Measurements from ENCODE around the gene RAB20.
A peak's percentile ranks its signal among the peaks of the same experiment; 100 is the strongest.

The RAB20 gene

GRCh38 chr13:110531671-110532083, 29.8 kb downstream of the RAB20 start:
- Mint-ChIP-seq H3K4me1 (peaks cover 6% of the 10 kb centered on the region), H3K36me3 (no peaks in the 10 kb centered on the region), H3K27me3 (no peaks in the 10 kb centered on the region), H3K9me3 (no peaks in the 10 kb centered on the region), H3K4me3 (no peak overlapping the region), H3K27ac (no peak overlapping the region)
- ATAC-seq, result no peak

DNA sequence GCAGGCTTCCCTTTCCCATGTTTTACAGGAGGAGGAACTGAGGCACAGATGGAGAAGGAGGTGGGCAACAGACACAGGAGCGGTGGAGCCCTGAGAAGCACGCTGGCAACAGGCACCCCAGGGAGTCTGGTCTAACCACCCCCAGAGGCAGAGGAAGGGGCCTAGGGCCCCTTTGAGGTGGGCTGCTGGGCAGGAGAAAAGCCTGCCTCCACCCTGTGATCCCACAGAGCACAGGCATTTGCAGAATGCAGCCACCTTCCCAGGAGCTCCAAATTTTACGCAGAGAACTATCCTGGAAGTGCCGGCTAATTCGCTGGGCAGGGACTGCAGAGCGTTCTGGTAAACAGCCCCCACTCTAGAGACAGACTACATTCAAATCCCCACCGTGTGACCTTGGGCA, 30.4 kb downstream of the RAB20 start:
- H3K27ac Mint-ChIP-seq, result no peak overlapping the region
- H3K9me3 Mint-ChIP-seq, result no peaks in the 10 kb centered on the region
- no peak overlapping the region for H3K4me3 Mint-ChIP-seq
- ATAC-seq, result no peak
- no peaks in the 10 kb centered on the region for H3K36me3 Mint-ChIP-seq
- peaks cover 3% of the 10 kb centered on the region for H3K4me1 Mint-ChIP-seq
- no peaks in the 10 kb centered on the region for H3K27me3 Mint-ChIP-seq

DNA sequence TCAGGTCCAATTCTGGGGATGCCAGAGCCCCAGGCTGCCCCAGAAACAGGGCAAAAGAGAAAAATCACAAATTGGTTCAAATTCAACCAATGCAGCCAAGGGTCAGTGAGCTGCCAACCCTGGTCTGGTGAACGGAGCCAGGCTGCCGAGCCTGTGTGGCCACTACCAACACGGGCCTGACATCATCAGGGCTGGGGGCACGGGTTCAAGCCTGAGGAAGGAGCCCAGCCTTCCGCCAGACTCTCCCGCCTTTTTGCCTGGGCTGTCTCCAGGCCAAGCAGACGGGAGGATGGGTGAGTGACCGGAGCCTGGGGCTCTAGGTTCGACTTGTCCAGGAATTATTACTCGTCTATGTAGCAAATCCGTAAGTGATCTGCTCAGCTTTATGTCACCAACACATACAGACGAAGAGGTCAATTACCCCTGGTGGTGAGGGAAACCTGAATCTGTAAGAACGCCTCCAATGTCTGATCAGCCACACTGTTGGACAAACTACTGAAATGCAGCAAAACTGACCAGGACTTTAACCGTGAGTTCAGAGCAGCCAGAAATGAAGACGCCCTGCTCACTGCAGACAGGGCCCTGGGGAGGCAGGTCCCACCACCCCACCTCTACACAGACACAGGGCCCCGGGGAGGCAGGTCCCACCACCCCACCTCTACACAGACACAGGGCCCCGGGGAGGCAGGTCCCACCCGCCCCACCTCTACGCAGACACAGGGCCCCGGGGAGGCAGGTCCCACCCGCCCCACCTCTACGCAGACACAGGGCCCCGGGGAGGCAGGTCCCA, 31.8 kb downstream of the RAB20 start:
- H3K36me3 Mint-ChIP-seq, result no peaks in the 10 kb centered on the region
- H3K27me3 Mint-ChIP-seq, result no peaks in the 10 kb centered on the region
- no peak for ATAC-seq
- H3K4me1 Mint-ChIP-seq, result peaks cover 17% of the 10 kb centered on the region
- no peak overlapping the region for H3K4me3 Mint-ChIP-seq
- no peak overlapping the region for H3K27ac Mint-ChIP-seq
- H3K9me3 Mint-ChIP-seq, result no peaks in the 10 kb centered on the region

DNA sequence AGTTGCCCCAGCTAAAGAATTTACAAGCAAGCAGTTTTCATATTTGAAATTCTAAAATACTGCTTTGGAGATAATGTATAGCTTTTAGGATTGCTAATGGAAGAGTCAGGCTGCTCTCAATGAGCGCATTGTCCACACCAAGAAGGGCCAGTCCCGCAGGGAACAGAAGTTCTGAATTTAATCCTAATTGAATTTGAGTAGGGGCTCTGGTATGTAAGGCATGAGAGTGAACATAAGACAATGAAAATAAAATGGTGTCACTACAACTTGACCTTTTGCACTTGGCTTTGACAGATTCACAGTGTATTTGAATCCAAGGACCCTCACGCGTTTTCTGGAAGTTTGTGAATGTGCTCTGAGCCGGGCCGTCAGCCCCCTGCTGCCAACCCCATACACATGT, 32.6 kb downstream of the RAB20 start:
- no peaks in the 10 kb centered on the region for H3K27me3 Mint-ChIP-seq
- ATAC-seq, result no peak
- H3K27ac Mint-ChIP-seq, result no peak overlapping the region
- no peaks in the 10 kb centered on the region for H3K9me3 Mint-ChIP-seq
- peaks cover 25% of the 10 kb centered on the region for H3K4me1 Mint-ChIP-seq
- H3K36me3 Mint-ChIP-seq, result no peaks in the 10 kb centered on the region
- H3K4me3 Mint-ChIP-seq, result no peak overlapping the region

DNA sequence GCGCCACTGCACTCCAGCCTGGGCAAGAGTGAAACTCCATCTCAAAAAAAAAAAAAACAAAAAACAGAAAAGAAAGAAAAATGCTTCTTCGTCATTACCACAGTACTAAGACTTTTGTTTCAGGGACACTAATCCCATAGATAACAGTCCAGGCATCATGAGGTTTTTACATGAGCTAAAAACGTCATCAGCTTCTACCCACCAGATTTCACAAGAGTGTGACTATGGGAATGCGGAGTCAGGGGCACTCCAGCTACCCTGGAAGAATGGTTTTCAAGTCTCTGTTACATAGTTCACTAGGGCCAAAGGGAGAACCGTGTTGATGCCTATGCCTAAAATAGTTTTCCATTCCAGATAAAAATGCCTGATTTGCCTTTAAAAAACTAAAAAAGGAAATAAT, 33.2 kb downstream of the RAB20 start:
- Mint-ChIP-seq H3K27ac (no peak overlapping the region), H3K27me3 (no peaks in the 10 kb centered on the region), H3K9me3 (no peaks in the 10 kb centered on the region), H3K4me3 (no peak overlapping the region), H3K4me1 (peaks cover 30% of the 10 kb centered on the region), H3K36me3 (peaks cover 5% of the 10 kb centered on the region)
- ATAC-seq, result no peak

DNA sequence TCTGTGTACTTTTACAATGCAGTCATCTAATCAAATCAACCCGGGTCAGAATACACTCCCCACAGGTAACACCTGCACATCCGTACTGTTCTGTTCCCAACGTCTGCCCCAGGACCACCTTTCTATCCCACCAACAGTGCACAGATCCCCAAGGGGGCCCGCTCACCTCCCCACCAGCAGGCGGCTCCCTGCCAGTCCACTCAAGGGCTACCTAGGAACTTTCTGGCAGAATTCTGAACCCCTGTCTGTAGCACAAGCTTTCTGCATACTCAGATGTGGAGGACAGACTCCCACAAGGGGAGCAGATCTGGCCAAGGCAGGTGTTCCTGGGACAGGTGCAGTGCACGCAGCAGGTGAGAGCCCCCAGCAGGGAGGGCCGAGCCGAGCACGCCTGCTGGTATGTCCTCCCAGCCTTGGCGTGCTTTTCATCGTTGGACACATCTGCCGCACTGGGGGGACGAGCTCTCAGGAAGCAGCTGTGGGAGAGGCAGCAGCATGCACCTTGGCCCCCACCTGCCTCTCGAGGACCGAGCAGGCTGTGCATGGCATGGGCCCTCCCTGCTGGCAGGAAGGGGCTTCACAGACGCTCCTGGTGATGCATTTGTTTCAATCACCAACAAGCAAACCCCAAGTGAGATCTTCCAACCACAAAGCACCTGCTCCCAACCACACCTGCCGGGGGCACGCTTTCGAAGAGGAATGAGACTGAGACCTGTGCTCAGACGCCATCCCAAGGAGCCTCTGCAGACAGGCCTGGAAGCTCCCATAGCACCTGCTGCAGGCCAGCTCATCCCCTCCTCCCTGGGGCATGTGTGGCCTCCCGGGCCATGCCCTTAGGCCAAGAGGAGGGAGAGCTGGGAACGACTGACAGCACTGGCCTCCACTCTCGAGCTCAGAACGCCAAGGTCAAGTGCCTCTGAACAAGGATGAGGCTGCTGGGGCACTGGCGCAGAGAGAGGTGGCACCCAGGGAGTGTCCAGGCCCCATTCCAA, 35.9 kb downstream of the RAB20 start:
- peak; percentile 82 for ATAC-seq
- no peaks in the 10 kb centered on the region for H3K9me3 Mint-ChIP-seq

GRCh38 chr13:110524541-110525257, 36.8 kb downstream of the RAB20 start:
- peaks cover 26% of the 10 kb centered on the region for H3K36me3 Mint-ChIP-seq
- H3K27me3 Mint-ChIP-seq, result no peaks in the 10 kb centered on the region
- peak; percentile 55 for ATAC-seq
- peaks cover 49% of the 10 kb centered on the region for H3K4me1 Mint-ChIP-seq
- peak overlapping the region; percentile 70 for H3K27ac Mint-ChIP-seq
- H3K4me3 Mint-ChIP-seq, result peak overlapping the region; percentile 30
- H3K9me3 Mint-ChIP-seq, result no peaks in the 10 kb centered on the region

More for the DNA sequence above, 35.9 kb downstream of the RAB20 start:
- H3K4me1 Mint-ChIP-seq, result peaks cover 49% of the 10 kb centered on the region
- peaks cover 16% of the 10 kb centered on the region for H3K36me3 Mint-ChIP-seq
- H3K4me3 Mint-ChIP-seq, result peak overlapping the region; percentile 42
- H3K27me3 Mint-ChIP-seq, result no peaks in the 10 kb centered on the region
- H3K27ac Mint-ChIP-seq, result peak overlapping the region; percentile 70

DNA sequence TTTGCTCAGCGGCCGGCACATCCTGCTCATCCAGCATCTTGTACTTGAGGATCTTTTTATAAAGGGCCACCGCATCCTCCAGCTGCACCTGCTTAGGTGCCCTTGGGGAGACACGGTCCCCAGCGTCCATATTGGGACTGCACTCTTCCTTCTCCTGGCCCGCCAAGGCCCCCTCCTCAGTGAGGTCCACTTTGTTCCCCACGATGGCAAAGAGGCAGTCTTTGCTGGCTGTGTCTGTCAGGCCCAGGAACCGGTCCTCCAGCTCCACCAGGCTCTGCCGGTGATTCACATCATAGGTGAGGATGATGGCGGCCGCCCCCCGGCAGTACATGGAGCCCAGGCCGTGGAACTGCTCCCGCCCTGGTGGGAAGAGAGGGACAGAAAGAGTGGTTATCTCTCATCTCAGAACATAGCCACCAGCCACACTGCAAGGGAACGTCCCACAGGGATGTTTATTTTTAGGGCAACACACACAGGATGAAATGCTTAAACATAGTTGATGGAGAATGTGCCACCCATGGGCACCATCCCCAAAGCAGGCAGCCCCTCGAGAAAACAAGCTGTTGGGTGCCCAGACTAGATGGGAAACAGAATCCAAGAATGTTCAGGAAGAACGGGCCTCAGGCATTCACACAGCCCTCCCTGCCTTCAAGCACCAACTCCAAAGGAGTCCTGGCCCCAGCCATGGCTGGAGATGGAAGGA, 37.5 kb downstream of the RAB20 start:
- Mint-ChIP-seq H3K36me3 (peaks cover 32% of the 10 kb centered on the region), H3K4me3 (no peak overlapping the region)

DNA sequence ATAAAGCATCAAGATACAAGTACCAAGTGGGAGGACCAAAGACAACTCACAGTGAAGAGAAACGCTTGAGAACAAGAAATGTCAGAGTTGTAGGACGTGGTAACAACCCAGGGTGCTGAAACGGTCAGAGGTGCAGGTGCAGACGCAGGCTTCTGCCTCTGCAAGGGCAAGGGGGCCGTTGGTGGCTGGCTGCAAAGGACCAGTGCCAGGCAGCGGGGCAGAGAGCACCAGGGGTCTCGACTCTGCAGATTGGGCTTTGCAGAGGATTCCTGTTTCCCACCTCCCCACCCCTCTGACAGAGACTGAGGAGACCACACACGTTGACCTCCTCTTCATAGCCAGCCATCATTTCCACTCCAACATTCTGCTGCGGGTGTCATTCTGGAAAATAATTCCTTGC, 38.3 kb downstream of the RAB20 start:
- no peak for ATAC-seq
- Mint-ChIP-seq H3K27me3 (no peaks in the 10 kb centered on the region), H3K4me1 (peaks cover 49% of the 10 kb centered on the region), H3K27ac (no peak overlapping the region), H3K4me3 (no peak overlapping the region), H3K9me3 (no peaks in the 10 kb centered on the region), H3K36me3 (peaks cover 32% of the 10 kb centered on the region)

More for the DNA sequence above, 37.5 kb downstream of the RAB20 start:
- no peak for ATAC-seq
- Mint-ChIP-seq H3K27ac (peak overlapping the region; percentile 70), H3K27me3 (no peaks in the 10 kb centered on the region), H3K9me3 (no peaks in the 10 kb centered on the region), H3K4me1 (peaks cover 49% of the 10 kb centered on the region)

- Mint-ChIP-seq H3K4me1 (peaks cover 49% of the 10 kb centered on the region), H3K27me3 (no peaks in the 10 kb centered on the region), H3K9me3 (no peaks in the 10 kb centered on the region), H3K36me3 (peaks cover 32% of the 10 kb centered on the region), H3K4me3 (no peak overlapping the region), H3K27ac (no peak overlapping the region)
- ATAC-seq, result no peak
Observed at GRCh38 chr13:110522721-110523120, 38.8 kb downstream of the RAB20 start.

- Mint-ChIP-seq H3K36me3 (peaks cover 32% of the 10 kb centered on the region), H3K27me3 (no peaks in the 10 kb centered on the region), H3K27ac (no peak overlapping the region), H3K4me3 (no peak overlapping the region), H3K9me3 (no peaks in the 10 kb centered on the region), H3K4me1 (peaks cover 49% of the 10 kb centered on the region)
- ATAC-seq, result no peak
Observed at GRCh38 chr13:110521946-110522345, 39.6 kb downstream of the RAB20 start.

DNA sequence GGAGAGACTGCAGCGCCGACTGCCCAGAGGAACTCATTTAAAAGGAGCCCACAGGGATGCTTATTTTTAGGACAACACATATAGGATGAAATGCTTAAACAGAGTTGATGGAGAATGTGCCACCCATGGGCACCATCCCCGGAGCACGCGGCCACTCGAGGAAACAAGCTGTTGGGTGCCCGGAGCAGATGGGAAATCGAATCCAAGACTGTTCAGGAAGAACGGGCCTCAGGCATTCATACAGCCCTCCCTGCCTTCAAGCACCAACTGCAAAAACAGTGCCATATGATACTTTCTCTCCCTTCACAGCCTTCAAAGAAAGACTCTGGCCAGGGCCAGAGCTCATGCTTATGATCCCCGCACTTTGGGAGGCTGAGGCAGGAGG, 40.2 kb downstream of the RAB20 start:
- no peaks in the 10 kb centered on the region for H3K27me3 Mint-ChIP-seq
- H3K27ac Mint-ChIP-seq, result no peak overlapping the region
- H3K9me3 Mint-ChIP-seq, result no peaks in the 10 kb centered on the region
- H3K4me3 Mint-ChIP-seq, result no peak overlapping the region
- peaks cover 48% of the 10 kb centered on the region for H3K4me1 Mint-ChIP-seq
- peaks cover 32% of the 10 kb centered on the region for H3K36me3 Mint-ChIP-seq
- no peak for ATAC-seq

DNA sequence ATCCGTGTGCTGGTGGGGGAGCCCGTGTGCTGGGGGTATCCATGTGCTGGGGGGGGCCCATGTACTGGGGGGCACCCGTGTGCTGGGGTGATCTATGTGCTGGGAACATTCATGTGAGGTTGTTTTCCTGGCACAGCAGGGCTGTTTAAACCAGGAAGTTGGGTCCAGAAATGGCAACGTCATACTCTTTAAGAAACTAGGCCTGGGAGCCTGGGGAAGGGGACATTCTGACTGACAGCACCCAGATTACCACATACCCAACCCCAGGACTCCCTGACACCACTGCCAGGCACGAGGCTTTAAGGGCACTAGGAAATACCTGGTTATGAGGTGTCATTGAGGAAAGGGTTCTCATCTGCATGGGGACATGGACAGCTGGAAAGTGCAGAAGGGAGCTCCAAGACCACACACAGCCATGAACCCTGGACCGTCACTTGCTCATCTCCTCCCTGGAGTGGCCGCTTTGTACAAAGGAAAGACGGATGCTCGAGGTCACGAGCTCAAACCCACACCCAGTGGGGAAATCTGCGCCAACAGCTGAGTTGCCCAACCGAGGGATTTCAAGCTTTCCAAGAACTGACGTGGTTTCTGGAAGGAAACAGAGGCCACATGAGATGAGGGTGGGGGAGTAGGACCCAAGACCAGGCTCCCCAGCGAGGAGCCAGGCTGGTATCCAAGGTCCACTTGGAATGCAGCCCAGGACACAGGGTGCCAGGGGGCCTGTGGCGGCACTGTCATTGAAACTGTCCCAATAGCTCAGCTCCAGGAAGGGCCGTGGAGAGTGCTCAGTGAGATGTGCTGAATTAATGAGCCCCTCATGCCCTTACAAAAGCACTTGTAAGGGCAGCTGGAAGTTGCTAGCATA, 40.9 kb downstream of the RAB20 start:
- Mint-ChIP-seq H3K9me3 (no peaks in the 10 kb centered on the region), H3K27ac (no peak overlapping the region), H3K4me1 (peaks cover 42% of the 10 kb centered on the region), H3K4me3 (no peak overlapping the region), H3K36me3 (peaks cover 32% of the 10 kb centered on the region), H3K27me3 (no peaks in the 10 kb centered on the region)
- no peak for ATAC-seq

DNA sequence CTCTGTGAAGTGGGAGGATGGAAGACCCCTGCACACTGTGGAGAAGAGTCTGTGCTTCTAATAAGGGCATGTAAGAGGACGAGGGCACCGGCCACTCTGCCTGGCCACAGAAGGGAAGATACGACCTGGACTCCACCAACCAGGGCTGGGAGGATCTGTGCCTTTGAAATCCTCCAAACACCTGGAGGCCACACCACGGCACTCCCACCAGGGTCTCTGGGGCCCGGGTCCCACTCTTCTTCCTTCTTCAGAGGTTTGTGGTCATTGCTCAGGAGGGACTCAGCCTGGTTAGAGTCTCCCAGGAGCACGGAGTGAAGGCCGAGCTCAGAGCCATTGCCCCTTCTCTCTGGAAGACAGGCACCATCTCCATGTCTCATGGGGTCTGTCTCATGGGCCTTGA, 42.0 kb downstream of the RAB20 start:
- Mint-ChIP-seq H3K27ac (no peak overlapping the region), H3K9me3 (no peaks in the 10 kb centered on the region), H3K4me1 (peaks cover 36% of the 10 kb centered on the region), H3K36me3 (peaks cover 32% of the 10 kb centered on the region), H3K4me3 (no peak overlapping the region), H3K27me3 (peaks cover 8% of the 10 kb centered on the region)
- ATAC-seq, result no peak
